ACHN (cell line): ENCODE data around the gene SNAI3.

Experiments
- DNase-seq: peaks from one replicate; pipeline ENCODE4 v3.0.0-alpha.2; 2015
- in situ Hi-C: cut with HindIII; loops from 2 replicates; pipeline ENCODE4 v1.10.0; 2017; ENCODE audit warnings: low sequenced_read_pairs, low pct_ligation_motif_present, low pct_unique_long_range_greater_than_20kb

The SNAI3 gene

DNA sequence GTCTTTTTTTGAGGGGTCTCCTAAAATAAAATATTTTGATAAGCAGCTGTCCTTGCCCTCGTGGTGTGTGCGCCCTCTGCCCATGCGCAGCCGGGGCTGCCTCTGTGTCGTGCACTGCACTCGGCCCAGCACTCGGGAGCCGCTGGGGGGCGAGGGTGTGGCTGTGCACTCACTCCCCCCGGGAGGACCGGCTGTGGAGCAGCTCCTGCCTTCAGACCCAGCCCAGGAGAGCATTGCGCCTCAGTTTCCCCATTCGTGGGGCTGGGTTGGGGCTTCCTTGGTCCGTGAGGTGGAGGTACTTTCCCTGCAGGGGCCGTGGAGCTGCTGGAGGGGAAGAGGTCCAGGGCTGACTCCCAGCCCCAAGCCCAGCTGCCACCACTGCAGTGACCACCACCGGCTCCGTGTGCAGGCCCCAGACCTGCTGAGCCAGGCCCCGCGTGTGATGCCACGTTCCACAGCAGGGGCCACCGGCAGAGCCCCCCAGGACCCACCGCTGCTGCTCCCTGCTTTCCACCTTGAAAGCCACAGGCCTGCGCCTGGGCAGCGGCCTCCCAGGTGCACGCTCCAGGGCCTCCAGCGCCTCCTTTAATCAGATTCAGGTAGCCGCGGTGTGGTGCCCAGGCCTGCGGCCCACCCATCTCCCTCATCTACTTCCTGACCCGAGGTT, 54.3 kb downstream of the SNAI3 start:
- in situ Hi-C loops, result no loop called here
- no peak for DNase-seq

DNA sequence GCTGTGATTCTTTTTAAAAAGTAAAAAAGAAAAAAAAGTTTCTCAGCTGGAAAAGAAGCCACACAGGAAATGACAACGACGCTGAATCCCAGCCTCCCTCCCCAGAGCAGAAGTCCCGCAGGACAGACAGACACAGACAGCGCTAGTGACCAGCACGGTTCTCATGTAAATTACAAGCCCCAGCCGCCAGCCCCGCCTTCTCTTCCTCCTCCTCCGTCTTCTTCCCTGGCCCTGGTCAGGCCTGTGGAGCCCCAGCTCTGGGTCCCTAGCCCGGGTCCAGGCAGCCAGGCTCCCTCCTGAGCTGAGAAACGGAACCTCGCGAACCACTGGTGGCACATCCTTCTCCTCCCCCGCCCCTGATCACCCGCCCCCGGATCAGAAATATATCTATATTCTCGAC, 54.9 kb downstream of the SNAI3 start:
- DNase-seq, result no peak
- in situ Hi-C loops, result no loop called here

DNA sequence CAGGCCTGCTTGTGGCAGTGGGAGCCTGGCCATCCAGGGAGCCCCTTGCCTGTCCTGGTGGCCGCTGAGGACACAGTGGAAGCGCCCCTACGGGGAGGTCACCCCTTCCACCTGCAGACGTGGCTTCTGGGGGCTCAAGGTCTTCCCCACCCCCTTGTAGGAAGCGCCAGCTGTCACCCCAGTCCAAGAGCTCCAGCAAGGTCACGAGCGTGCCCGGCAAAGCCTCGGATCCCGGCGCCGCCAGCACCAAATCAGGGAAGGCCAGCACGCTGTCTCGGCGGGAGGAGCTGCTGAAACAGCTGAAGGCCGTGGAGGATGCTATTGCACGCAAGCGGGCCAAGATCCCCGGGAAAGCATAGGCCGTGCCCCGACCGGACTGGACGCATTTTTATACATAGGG, 55.4 kb downstream of the SNAI3 start:
- in situ Hi-C loops, result no loop called here
- no peak for DNase-seq

DNA sequence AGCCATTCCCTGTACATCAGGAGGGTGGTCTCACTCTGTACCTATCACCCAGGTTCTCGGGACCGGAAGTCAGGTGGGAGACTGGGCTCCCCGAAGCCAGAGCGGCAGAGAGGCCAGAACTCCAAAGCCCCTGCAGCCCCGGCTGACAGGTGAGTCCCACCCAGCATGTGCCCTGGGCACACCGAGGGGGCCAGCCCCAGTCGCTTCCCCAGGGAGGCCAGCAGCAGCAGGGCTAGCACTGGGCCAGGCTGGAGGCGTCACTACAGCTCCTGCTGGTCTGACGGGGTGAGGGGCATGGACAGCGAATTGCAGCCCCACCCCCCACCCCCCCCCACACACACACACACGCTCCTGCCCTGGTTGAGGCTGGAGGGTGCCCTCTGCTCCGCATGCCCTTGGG, 55.9 kb downstream of the SNAI3 start:
- in situ Hi-C loops, result no loop called here
- no peak for DNase-seq

DNA sequence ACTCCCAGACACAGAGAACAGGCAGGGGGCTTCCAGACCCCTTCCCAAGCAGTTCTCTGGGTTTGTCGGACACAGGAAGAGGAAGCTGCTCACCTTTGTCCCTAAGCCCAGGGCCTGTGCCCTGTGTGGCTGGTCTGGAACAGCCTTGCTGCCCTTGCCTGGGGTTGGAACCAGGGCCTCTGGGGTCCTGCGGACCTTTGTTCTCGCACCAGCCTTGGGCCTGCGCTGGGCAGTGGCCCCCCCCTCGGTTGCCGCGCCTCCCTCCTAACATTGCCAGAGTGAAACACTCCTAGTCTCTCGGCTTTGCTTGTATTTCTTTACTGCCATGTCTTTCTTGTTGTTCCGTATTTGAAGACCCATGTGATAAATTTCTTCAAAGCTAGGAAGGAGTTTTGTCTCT, 56.5 kb downstream of the SNAI3 start:
- in situ Hi-C loops, result no loop called here
- DNase-seq, result no peak

DNA sequence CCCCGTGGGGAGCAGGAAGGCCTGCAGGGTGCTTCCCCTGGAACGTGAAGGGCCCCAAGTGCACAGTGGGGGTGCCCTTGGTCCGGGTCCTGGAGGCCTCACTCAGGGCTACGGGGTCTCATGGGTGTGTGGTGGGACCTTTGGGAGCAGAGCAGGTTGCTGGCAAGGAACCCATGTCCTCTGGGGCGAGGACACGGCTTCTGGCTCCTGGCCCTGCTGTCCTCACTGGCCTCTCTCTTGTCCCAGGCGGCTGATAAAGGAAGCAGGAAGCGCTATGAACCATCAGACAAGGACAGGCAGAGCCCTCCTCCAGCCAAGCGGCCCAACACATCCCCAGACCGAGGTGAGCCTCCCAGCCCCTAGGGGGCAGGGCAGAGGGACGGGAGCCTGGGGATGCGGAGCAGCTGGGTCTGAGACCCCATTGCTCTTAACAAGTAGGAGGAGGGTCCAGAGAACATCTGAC, 57.8 kb downstream of the SNAI3 start:
- in situ Hi-C loops, result no loop called here
- peak; percentile 53 for DNase-seq
